GM12878 (cell line): ENCODE measurements around the gene CD1D. TPM values are rescaled to one million over a fixed set of nuclear protein-coding genes. Genes with fewer than 3 reads are reported as not detected.

Experiments
- ATF7 ChIP-seq: fragments of 450-650 bp; IDR thresholded peaks from 2 replicates; pipeline ENCODE4 v1.6.1; 2016; ENCODE audit warnings: low read depth, mild to moderate bottlenecking
- BHLHE40 ChIP-seq, 2 experiments: fragments of 450-650 bp in 1 of 2; IDR thresholded peaks; 2 replicates each; pipeline ENCODE4 v1.6.1; 2011 to 2017; ENCODE audit warnings: low read depth in 2 of 2, borderline replicate concordance in 1 of 2, improper control_type of control experiment in 1 of 2, low read length in 1 of 2, mild to moderate bottlenecking in 1 of 2
- CBX5 ChIP-seq: sonication (generic); IDR thresholded peaks from 2 replicates; pipeline ENCODE4 v1.6.1; 2016; ENCODE audit warnings: low read depth, moderate library complexity, mild to moderate bottlenecking, inconsistent platforms
- EED ChIP-seq: sonication (generic); IDR thresholded peaks from 2 replicates; pipeline ENCODE4 v1.6.1; 2016; ENCODE audit warnings: antibody characterized with exemption, low read depth
- EP300 ChIP-seq, 2 experiments: fragments of 150-350 bp in 1 of 2; IDR thresholded peaks; 2 replicates each; pipeline ENCODE4 v1.6.1; 2011 to 2012; ENCODE audit warnings: low read depth in 2 of 2, low read length in 2 of 2, borderline replicate concordance in 1 of 2, improper control_type of control experiment in 1 of 2, inconsistent platforms in 1 of 2; ENCODE audit not compliant: control insufficient read depth in 1 of 2
- ETV6 ChIP-seq, 2 experiments: fragments of 450-650 bp in 1 of 2; IDR thresholded peaks in 1 of 2; conservative IDR thresholded peaks in 1 of 2; 2 replicates each; pipeline ENCODE4 v1.6.1; 2014; ENCODE audit warnings: antibody characterized with exemption in 1 of 2, borderline replicate concordance in 1 of 2, low read depth in 1 of 2, mild to moderate bottlenecking in 1 of 2, moderate library complexity in 1 of 2
- IKZF1 ChIP-seq: fragments of 450-650 bp; conservative IDR thresholded peaks from 2 replicates; pipeline ENCODE4 v1.6.1; 2017; ENCODE audit warnings: antibody characterized with exemption, mild to moderate bottlenecking
- JUNB ChIP-seq: IDR thresholded peaks from 2 replicates; pipeline ENCODE4 v1.6.1; 2016; ENCODE audit warnings: antibody characterized with exemption, mild to moderate bottlenecking
- MAX ChIP-seq: IDR thresholded peaks from 2 replicates; pipeline ENCODE4 v1.6.1; 2012; ENCODE audit warnings: low read depth, low read length, improper control_type of control experiment
- MEF2A ChIP-seq: IDR thresholded peaks from 2 replicates; pipeline ENCODE4 v1.6.1; 2011; ENCODE audit warnings: low read depth, mild to moderate bottlenecking, low read length, moderate library complexity; ENCODE audit not compliant: insufficient read depth
- NFXL1 ChIP-seq: fragments of 450-650 bp; IDR thresholded peaks from 2 replicates; pipeline ENCODE4 v1.6.1; 2017; ENCODE audit warnings: antibody characterized with exemption, mild to moderate bottlenecking, borderline replicate concordance
- PAX5 ChIP-seq: IDR thresholded peaks from 2 replicates; pipeline ENCODE4 v1.6.1; 2011; ENCODE audit warnings: low read depth, low read length, borderline replicate concordance
- SMARCA5 ChIP-seq: fragments of 450-650 bp; IDR thresholded peaks from 2 replicates; pipeline ENCODE4 v1.6.1; 2017; ENCODE audit warnings: mild to moderate bottlenecking
- polyA plus RNA-seq, 11 experiments: library from polyadenylated mRNA; depleted of rRNA in 4 of 11; unstranded in 6 of 11; stranded (reverse) in 5 of 11; fragments of >200 nt; fragmentation: Nextera tagmentation in 4 of 11; fragmentation: Illumina TruSeq in 1 of 11; extraction: Ambion mirVana in 4 of 11; extraction: Trizol in 1 of 11; gene quantifications; 1 replicate in 1 of 11; 2 replicates in 10 of 11; pipeline versions ENCODE4 v1.2.1 to v1.2.3, GENCODE V29; 2011 to 2016; ENCODE audit warnings: inconsistent platforms in 2 of 11, missing spikeins in 2 of 11, low read depth in 1 of 11
- total RNA-seq, 4 experiments: library from RNA; depleted of rRNA in 3 of 4; stranded (reverse); fragments of >200 nt in 3 of 4; fragmentation: Illumina TruSeq in 1 of 4; extraction: Trizol in 1 of 4; gene quantifications; 2 replicates each; pipeline versions ENCODE4 v1.2.1 to v1.2.3, GENCODE V29; 2013 to 2021
- TF ChIP-seq, protein P1 (sequence below): fragments of 450-650 bp; IDR thresholded peaks from 2 replicates; pipeline ENCODE4 v1.6.1; 2018; ENCODE audit warnings: borderline replicate concordance, mild to moderate bottlenecking; ENCODE audit not compliant: partially characterized antibody
- TF ChIP-seq, protein P2 (sequence below): IDR thresholded peaks from 2 replicates; pipeline ENCODE4 v1.6.1; 2012; ENCODE audit warnings: mild to moderate bottlenecking, low read depth, low read length
- TF ChIP-seq, protein P3 (sequence below): fragments of 450-650 bp; IDR thresholded peaks from 2 replicates; pipeline ENCODE4 v1.6.1; 2016; ENCODE audit warnings: mild to moderate bottlenecking

The CD1D gene
- total and polyA plus RNA-seq, 10 of the 15 experiments (the other 5 are each of a cell fraction or from before 2014, with no cell fraction given): 0.21 to 1.4 (median 0.73) TPM; not detected in 2

DNA sequence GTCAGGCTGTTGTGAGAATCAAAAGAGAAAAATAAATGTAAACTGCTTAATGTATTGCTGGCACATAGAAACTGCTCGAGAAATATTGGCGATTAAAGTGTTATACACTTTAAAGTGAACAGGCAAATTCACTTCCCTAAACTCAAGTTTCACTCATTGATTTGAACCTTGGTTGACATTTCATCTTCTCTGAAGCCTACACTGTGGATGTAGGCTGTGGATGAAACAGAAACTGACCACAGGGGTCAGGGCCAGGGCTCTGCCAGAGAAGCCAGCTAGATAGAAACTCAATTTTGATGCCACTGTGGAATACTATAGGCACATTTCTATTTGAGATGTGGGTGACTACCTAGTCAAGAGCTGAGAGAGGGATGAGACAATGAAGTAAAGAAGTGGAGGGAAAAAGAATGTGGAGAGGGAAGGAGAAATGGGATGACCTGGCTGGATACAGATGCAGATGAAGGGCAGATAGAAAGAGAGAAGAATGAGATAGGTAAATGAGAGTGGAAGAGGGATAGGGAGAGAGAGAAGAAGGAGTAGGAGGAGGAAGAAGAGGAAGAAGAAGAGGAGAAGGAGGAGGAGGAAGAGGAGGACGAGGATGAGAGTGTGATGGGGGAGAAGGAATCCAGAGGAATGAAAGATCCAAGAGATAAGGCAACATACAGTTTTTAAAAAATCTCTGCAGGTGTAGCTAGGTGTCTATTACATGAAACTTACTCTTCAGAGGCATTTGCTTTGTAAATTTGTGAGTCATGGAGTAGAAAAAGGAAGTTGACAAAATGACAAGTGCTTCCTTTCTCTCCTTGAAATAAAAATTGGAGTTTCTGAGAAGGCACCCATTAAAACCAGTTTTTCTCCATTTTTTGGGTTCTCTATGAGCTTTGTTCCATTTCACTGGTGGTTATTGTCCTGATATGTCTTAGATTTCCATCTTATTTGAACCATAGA, 17.4 kb upstream of the CD1D start (continued):
- TF ChIP-seq, protein P1, sequence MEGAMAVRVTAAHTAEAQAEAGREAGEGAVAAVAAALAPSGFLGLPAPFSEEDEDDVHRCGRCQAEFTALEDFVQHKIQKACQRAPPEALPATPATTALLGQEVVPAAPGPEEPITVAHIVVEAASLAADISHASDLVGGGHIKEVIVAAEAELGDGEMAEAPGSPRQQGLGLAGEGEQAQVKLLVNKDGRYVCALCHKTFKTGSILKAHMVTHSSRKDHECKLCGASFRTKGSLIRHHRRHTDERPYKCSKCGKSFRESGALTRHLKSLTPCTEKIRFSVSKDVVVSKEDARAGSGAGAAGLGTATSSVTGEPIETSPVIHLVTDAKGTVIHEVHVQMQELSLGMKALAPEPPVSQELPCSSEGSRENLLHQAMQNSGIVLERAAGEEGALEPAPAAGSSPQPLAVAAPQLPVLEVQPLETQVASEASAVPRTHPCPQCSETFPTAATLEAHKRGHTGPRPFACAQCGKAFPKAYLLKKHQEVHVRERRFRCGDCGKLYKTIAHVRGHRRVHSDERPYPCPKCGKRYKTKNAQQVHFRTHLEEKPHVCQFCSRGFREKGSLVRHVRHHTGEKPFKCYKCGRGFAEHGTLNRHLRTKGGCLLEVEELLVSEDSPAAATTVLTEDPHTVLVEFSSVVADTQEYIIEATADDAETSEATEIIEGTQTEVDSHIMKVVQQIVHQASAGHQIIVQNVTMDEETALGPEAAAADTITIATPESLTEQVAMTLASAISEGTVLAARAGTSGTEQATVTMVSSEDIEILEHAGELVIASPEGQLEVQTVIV: no peak
- TF ChIP-seq BHLHE40 (IDR thresholded peaks at IDR 0.05; ENCODE audit: borderline replicate concordance in 1 of 2, low read depth in 2 of 2, low read length in 1 of 2) (peak; percentile 33 to 41; a peak in 1 of 4 replicates), PAX5 (peak; percentile 34; the same call in 1 of the 2 replicates), MAX (no peak), CBX5 (0 out of 2 replicates have a peak, but pooled peaks have one; percentile 42), MEF2A (0 out of 2 replicates have a peak, but pooled peaks have one; percentile 44), EED (peak; percentile 94), IKZF1 (peak; percentile 67), ETV6 (conservative IDR thresholded peaks at IDR 0.05 in 1 of 2, IDR thresholded peaks at IDR 0.05 in 1 of 2; ENCODE audit: borderline replicate concordance in 1 of 2, low read depth in 1 of 2) (peak in 1 of 2 experiments; percentile 82; a peak in 2 of 4 replicates), NFXL1 (no peak), SMARCA5 (no peak), EP300 (IDR thresholded peaks at IDR 0.05; ENCODE audit: borderline replicate concordance in 1 of 2, control insufficient read depth in 1 of 2, low read depth in 2 of 2, low read length in 2 of 2) (peak in 1 of 2 experiments; percentile 30; a peak in 1 of 4 replicates), ATF7 (peak; percentile 35; the same call in 1 of the 2 replicates), JUNB (peak; percentile 51; the same call in 1 of the 2 replicates)
- TF ChIP-seq, protein P2, sequence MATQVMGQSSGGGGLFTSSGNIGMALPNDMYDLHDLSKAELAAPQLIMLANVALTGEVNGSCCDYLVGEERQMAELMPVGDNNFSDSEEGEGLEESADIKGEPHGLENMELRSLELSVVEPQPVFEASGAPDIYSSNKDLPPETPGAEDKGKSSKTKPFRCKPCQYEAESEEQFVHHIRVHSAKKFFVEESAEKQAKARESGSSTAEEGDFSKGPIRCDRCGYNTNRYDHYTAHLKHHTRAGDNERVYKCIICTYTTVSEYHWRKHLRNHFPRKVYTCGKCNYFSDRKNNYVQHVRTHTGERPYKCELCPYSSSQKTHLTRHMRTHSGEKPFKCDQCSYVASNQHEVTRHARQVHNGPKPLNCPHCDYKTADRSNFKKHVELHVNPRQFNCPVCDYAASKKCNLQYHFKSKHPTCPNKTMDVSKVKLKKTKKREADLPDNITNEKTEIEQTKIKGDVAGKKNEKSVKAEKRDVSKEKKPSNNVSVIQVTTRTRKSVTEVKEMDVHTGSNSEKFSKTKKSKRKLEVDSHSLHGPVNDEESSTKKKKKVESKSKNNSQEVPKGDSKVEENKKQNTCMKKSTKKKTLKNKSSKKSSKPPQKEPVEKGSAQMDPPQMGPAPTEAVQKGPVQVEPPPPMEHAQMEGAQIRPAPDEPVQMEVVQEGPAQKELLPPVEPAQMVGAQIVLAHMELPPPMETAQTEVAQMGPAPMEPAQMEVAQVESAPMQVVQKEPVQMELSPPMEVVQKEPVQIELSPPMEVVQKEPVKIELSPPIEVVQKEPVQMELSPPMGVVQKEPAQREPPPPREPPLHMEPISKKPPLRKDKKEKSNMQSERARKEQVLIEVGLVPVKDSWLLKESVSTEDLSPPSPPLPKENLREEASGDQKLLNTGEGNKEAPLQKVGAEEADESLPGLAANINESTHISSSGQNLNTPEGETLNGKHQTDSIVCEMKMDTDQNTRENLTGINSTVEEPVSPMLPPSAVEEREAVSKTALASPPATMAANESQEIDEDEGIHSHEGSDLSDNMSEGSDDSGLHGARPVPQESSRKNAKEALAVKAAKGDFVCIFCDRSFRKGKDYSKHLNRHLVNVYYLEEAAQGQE: 0 out of 2 replicates have a peak, but pooled peaks have one; percentile 22
- TF ChIP-seq, protein P3, sequence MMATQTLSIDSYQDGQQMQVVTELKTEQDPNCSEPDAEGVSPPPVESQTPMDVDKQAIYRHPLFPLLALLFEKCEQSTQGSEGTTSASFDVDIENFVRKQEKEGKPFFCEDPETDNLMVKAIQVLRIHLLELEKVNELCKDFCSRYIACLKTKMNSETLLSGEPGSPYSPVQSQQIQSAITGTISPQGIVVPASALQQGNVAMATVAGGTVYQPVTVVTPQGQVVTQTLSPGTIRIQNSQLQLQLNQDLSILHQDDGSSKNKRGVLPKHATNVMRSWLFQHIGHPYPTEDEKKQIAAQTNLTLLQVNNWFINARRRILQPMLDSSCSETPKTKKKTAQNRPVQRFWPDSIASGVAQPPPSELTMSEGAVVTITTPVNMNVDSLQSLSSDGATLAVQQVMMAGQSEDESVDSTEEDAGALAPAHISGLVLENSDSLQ: peak; percentile 16
